OCI-M2 (cell line): ENCODE data around the gene BTRC.

Experiments used
- DNase-seq: peaks from one replicate; lab custom pipeline; 2025; ENCODE audit not compliant: unreplicated experiment; lab: John Stamatoyannopoulos, UW

BTRC gene

GRCh38 chr10:101564490-101564991 is 210.6 kb downstream of the BTRC start:
- DNase-seq = no peak

- DNase-seq = no peak
Measured at GRCh38 chr10:101565370-101565900, 211.5 kb downstream of the BTRC start.

- DNase-seq = no peak
Measured at GRCh38 chr10:101565936-101566332, 212.0 kb downstream of the BTRC start.

- no peak for DNase-seq
Measured at GRCh38 chr10:101566333-101567164, 212.6 kb downstream of the BTRC start.

- DNase-seq = no peak
Measured at GRCh38 chr10:101567165-101568006, 213.4 kb downstream of the BTRC start.

- DNase-seq = no peak
Measured at GRCh38 chr10:101568054-101568745, 214.2 kb downstream of the BTRC start.

GRCh38 chr10:101569323-101569621 is 215.3 kb downstream of the BTRC start:
- no peak for DNase-seq

GRCh38 chr10:101569622-101570427 is 215.9 kb downstream of the BTRC start:
- DNase-seq = no peak

GRCh38 chr10:101570428-101571270 is 216.7 kb downstream of the BTRC start:
- DNase-seq = no peak

GRCh38 chr10:101571271-101571925 is 217.4 kb downstream of the BTRC start:
- no peak for DNase-seq

GRCh38 chr10:101572126-101572525 is 218.2 kb downstream of the BTRC start:
- DNase-seq = no peak

GRCh38 chr10:101572785-101573184 is 218.8 kb downstream of the BTRC start:
- no peak for DNase-seq

GRCh38 chr10:101573885-101574753 is 220.2 kb downstream of the BTRC start:
- DNase-seq = no peak

- DNase-seq = no peak
Measured at GRCh38 chr10:101575091-101575490, 221.1 kb downstream of the BTRC start.

GRCh38 chr10:101575580-101576210 is 221.7 kb downstream of the BTRC start:
- DNase-seq = peak; percentile 62

- DNase-seq = no peak
Measured at GRCh38 chr10:101576211-101576863, 222.4 kb downstream of the BTRC start.
